Forelimb muscle (tissue), 1 donor: ENCODE measurements around the gene CMBL. TPM values are rescaled to one million over a fixed set of nuclear protein-coding genes. Genes with fewer than 3 reads are reported as not detected.
"Not testable (repeated sequence)": the region's sequence is repeated elsewhere in the genome, so short reads cannot be mapped to it uniquely, and the experiment has no call there.

Source experiments
- DNase-seq: peaks from one replicate; pipeline ENCODE4 v3.0.0-alpha.2; 2013; ENCODE audit warnings: low read depth
- polyA plus RNA-seq: library from polyadenylated mRNA; unstranded; fragments of 120-200 nt; gene quantifications from one replicate; pipeline ENCODE4 v1.2.1, GENCODE V29; 2013; ENCODE audit not compliant: insufficient read length

The CMBL gene
- 119 TPM for polyA plus RNA-seq

DNA sequence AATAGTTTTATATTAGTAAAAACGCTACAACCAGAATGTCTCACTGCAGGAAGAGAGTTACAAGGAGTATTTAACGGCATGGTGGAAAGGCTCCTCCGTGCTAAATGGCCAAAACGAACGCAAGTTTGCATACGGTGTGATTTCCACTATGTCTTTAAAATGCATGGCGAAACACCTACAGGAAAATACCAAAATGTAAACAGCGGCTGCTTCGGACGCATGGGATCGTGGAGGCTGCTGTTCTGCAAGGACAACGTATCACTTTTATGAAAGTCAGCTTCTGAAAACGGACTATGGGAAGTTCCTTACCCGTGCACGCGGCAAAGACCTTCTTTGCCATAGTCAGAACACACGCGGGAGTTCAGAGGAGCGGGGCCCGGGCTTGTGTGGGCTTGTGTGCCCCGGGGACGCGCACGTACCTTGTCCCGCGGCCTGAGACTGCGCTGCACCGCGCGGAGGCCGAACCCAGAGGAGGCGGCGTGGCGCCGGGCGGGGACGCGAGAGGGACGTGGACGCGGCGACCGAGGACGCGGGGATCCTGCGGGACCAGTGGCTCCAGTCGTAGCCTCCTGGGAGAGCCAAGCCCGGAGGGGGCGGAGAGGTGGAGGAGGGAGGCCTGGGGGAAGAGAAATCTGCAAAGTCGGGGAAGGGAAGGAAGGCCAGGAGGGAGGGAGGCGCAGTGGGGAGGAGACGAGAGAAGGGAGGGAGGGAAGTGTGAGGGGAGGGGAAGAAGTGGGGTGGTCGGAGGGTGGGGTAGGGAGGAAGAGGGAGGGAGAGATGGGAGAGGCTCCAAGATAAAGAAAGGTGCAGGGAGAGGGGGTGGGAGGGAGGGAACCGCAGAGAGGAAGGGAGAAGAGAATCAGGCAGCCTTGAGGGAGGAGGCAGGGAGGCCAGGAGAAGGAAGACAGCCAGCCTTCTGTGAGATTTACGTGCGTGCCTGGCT lies at the start of gene CMBL:
Gene CMBL (minus strand): TSS at position 697 of the 943 bp plus-strand sequence. CDS start 17,140 bp downstream, outside the sequence.
- no peak for DNase-seq

DNA sequence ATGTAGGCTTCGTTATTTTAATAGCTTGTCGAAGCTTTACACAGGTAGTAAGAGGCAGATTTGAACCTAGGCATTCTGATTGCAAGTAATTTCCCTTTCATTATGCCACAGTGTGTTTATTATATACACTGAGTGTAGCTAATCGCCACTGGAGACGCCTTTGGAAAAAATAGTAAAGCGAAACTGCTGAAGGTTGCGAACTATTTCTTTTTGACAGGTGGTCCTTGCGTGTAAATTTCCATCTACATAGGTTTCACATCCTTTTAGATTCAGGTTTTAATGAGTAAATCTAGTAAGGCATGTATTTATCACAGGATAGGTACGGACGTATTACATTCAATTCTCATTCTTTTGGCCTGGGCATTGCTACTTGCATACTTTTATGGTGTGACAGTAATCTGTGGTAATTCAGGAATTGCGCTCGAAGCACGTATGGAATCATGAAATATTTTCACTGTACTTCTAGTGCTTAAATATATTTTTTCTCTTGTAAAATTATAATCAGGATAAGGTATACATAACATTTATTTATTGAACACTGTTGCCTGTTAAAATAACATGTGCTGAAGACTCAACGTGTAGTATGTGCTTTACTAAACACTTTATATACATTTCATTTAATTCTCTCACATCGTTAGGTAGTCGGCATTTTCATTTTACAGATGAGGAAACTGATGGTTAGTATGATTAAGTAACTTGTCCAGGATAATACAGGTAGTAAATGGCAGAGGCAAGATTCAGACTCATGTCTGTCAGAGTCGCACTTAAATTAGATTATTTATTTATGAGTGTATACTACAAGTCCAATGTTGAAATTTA lies 47.6 kb upstream of the CMBL start:
- DNase-seq, result no peak

DNA sequence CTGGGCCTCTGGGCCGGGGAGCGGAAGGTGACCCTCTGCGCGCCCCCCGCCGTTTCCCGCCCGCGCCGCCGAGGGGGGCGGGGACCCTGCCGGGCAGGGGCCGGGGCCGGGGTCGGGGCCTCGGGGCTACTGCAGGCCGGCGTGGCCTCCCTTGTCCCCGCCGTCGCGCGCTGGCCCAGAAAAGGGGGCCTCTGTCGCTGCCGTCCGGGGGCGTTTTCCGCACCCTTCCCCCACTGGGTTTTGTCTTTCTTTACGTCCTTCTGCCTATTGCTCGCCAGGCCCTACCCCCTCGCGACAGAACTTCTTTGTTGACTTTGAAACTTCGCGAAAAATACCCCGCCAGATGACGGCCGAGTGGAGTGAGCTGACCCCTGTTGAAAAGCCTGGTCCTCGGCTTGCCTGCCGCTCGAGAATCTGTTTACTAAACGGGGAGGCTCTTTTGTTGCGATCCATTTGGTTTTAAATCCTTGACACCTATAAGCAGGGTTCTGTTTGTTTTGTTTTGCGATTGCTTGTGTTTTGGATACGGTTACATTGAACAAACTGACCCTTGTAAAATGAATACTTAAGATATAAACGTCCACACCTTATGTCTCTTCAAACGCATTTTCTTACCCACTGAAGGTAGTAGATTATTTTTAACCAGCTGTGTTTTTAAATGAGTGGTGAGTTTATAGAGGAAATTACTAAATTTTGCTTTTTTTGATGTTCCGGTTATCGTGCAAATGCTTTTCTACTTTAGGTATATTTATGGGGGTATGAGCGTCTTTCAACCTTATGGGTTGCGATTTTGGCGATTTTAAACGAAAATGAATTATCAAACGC lies 46.6 kb upstream of the CMBL start:
- DNase-seq, result no peak

DNA sequence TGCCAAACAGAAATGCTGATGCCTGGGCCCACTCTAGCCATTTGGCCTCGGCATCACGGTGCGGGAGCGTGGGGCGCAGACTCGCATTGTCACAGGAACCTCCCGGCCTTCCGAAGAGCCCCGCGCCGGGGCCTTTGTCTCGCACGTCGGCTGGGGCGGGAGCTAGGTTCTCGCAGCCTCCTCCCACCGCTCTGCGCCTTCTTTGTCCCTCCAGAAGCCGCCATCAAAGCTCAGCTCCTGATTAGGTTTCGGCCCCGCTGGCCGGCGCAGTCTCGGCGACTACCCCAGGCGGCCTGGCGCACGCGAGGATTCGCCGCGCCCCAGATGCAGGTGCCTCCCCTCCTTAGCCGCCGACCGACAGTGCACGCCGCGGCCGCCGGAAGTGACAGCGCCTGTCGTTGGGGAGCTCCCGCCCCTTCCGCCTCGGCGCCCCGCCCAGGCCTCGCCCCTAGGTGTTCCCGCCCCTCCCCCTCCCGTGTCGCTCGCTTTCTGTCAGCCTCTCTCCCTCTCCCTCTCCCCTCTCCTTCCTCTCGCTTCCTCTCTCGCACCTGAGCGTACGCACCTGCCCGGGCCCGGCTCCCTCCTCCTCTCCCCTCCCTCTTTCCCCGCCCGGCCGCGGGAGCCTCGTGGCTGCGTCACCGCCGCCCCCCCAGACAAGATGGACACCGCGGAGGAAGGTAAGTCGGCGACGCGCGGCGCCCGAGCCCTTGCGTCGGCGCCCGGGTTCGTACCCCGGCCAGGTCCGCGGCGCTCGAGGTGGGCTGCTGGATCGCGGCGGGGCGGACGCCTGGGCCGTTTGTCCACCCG lies 45.7 kb upstream of the CMBL start, which contains the start of gene MARCHF6:
Gene MARCHF6 (plus strand): TSS at position 455 of the 807 bp plus-strand sequence. CDS start 204 bp downstream, at position 659.
- DNase-seq, result peak; percentile 54

DNA sequence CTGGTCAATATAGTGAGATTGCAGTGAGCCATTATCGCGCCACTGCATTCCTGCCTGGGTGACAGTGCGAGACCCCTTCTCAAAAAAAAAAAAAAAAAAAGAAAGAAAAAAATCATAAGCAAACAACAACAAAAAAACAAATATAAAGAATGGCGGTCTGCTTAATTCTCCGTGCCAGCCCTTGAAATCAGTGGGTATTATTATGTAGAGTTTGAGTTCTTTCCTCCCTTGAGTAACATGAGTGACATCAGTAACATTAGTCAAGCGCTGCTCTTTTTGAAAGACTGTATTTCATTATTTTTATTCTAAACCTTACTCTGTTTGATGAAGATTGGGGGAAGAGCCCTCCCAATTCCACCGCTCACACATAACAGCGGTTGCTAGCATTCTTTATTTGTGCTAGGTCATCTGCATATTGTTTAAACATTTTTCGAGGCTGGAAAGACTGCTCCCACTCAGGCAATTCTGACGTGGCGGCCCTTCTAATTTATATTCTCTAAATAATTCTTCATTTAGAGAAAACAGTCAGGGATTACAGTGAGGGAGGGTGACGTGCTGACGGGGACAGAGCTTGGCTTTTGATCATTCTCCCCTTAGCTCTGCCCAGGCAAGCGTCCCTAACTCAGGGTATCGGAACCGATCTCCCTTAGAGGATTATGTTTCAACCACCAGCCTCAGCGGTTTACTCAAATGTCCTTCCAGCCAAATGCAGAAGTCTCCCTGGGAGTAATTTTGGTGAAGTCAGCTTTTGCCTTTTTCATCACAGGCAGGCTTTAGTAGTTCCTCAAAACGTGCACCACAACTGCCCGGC lies 44.9 kb upstream of the CMBL start:
- no peak for DNase-seq

DNA sequence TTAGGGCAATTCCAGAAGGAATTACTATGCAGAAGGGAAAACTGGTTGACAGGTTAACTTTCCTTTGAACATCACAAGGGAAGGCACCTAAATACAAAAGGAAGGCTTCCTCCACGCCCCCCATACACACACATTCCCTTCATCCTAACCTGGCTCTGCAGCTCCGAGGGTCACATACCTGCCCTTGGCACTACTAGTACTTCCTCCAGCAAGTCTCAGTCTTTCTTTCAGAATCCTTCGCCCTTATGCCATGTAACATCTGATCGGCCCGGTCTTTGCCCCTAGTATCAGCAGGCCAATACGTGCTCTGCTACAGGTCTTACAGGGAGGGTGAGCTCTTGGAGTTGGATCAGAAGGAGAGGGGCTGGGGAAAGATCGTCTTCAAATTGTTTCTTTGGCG lies 44.2 kb upstream of the CMBL start:
- DNase-seq, result no peak

DNA sequence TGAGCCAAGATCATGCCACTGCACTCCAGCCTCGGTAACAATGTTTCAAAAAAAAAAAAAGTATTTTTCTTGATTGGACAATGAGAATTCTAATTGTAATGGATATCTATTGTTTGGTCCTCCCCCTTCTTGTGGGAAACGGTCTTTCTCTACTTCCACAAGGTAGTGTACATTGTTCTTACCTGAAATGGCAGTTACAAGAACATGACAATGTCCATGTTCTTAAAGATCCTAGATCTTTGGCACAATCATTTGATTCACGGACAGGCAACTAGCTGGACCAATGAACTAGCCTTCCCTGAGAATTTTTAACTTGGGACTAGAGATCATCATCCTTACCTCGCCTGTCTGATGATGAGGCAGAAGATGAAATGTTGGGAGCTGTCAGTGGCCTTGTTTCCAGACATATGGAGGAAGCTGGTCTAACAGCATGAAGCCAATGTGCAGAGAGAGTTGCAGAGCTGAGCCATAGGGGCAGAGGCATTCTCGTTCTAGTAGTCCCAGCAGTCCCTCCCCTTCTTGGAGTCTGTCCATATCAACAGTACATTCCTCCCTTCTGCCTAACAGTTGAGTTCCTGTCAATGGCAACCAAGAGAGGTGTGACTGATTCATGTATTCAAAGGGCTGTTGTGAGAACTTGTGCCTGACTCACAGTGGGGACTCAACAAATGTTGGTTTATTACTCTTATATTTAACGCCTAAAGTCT lies 43.6 kb upstream of the CMBL start:
- DNase-seq, result no peak

DNA sequence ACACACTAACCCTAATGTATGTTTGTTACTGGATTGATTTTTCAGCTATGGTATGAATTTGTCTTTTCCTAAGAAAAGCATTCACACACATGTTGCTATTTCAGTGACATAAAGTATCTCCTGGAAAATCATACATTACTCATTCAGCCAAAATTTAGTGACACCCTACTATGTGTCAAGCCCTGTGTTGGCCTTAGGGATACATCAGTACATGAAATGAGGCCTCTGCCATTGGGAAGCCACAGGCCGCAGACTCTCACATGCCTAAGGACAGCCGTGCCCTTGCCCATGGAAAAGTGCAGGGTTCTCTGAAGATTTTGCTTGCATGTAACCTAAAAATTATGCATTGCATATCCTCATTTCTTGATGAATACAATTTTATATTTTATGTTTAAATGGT lies 40.6 kb upstream of the CMBL start:
- no peak for DNase-seq

DNA sequence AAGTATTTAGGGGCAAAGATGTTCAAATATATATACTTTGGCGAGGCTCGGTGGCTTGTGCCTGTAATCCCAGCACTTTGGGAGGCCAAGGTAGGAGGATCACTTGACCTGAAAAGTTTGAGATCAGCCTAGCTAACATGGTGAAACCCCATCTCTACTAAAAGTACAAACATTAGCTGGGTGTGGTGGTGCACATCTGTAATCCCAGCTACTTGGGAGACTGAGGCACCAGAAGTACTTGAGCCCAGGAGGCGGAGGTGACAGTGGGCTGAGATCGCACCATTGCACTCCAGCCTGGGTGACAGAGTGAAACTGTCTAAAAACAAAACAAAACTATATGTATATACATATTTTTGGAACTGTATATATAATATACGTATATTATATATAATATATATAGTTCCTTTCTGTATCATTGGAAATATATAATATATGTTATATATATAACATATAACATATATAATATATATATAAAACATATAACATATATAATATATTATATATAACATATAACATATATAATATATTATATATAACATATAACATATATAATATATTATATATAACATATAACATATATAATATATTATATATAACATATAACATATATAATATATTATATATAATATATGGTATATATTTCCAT lies 36.9 kb upstream of the CMBL start:
- DNase-seq, result not testable (repeated sequence)

DNA sequence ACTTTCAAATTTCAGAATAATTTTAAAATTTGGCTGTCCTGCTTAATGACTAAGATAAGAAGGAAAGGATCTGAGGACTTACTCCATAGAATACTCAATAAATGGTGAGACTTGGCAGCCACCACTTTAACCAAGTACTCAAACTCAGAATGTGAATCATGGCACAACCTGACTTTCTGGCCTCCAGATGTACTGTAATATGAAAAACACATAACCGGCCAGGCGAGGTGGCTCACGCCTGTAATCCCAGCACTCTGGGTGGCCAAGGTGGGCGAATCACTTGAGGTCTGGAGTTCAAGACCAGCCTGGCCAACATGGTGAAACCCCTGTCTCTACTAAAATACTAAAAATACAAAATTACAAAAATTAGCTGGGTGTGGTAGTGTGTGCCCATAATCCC lies 35.8 kb upstream of the CMBL start:
- DNase-seq, result no peak

DNA sequence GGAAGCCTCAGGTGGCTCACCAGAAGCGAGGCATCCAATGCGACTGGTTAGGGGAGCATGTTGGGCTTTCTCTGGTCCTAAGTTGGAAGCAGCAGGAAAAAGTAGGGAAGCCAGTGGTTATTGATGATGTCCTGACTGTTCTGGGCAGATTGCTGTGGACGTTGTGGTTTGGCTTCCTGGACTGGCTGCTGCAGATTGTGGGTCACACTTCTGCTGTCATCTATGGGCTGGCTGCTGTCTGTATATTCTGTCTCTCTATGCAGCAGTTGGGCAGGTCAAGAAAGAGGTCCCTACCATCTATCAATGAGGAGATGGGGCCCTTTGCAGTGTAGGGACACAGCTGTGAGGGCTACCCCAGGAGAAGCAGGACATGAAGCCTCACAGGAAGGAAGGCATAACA lies 32.3 kb upstream of the CMBL start:
- no peak for DNase-seq

DNA sequence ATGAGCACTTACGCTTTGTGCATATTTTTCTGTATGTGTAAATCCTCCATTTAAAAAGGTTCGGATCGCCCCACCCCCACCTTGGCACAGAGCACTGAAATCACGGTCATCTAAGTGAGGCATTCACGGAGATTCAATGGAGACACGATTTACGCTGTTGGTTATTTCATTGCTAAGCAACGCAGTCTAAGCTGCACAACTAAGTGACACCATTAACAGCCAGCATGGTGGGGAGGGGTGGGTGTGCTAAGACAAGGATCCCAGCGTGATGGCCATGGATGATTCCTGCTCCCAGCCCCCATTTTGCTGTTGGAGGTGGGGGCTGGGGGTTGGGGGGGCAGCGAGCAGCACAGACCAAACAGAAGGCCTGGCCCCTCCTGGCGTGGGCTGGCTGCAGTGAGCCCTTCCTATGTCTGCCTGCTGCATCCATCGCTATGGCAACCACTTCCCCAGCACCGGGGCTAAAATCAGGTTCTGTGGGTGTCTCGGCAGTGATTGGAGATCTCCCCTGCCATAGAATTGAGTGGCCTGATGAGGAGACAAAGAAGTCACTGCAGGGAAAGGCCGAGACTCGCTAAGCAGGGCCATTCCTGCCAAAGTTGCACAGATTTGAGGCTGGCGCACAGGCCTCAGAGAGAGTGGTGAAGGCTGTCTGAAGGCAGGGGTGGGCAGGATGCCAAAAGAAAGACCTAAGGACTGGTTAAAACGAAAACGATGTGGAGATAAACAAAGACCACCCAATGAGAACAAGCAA lies 31.5 kb upstream of the CMBL start:
- DNase-seq, result no peak

DNA sequence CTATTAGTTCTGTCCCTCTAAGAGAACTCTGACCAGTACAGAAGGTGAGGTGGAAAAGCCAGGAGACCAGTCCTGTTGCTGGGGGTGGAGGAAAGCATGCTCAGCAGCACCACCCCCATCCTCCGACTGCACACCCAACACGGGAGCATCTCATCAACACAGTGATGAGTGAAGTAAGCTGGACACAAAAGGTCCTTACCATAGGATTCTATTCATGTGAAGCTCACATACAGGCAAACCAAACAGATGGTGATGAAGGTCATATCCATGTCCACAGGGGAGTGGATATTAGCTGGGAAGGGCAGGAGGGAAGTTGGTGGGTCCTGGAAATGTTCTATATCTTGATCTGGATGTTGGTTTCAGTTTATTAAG lies 31.0 kb upstream of the CMBL start:
- no peak for DNase-seq

DNA sequence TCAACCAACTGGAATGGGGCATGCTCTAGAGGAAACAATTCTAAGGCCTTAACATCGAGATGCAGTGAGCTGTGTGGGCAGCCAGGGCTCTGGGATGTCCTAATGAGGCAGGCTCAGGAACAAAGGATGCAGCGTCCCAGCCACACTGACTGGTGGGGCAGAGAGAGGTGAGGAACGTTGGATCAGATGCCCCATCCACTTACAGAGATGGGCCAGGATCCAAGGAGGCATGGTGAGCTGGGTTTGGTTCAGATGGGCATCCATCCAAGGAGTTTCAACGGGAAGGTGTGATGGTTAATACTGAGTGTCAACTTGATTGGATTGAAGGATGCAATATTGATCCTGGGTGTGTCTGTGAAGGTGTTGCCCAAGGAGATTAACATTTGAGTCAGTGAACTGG lies 30.3 kb upstream of the CMBL start:
- no peak for DNase-seq

DNA sequence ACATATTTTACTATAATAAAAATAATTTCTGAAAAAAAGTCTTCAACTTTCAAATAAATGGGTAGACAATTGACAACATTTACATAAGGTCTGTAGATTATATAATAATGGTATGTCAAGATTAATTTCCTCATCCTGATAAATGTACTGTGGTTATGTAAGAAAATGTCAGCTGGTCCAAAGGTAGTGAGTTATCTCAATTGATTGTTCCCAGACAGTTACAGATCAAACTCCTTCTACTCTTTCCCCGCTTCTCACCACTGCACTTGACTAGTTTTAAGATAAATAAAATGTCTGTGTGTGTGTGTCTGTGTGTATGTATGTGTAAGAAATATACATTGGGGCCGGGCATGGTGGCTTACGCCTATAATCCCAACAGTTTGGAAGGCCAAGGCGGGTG lies 29.4 kb upstream of the CMBL start:
- DNase-seq, result no peak

DNA sequence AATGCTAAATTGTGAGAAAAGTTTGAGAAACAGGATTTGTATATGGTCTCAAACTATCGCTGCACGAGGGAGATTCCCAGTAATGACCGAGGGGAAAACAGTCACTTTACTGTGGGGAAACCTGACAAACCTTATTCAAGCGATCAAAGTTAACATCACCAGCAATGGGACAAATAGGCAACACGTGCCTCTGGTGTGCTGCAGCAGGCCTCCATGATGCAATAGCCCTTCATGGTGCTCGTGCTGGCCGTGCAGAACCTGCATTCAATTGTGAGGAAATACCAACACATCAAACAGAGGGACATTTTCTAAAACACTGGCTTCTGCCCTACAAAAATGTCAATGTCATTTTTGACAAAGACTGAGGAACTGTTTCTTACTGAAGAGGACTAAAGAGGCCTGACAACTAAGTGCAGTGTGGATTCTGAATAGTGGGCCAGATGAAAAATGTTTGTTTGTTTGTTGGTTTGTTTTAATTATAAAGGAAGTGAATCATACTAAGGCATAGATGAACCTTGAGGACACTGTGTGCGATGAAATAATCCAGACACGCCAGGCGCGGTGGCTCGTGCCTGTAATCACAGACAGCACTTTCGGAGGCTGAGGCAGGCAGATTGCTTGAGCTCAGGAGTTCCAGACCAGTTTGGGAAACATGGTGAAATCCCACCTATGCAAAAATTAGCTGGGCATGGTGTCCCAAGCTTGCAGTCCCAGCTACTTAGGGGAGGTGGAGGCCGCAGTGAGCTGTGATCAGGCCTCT lies 28.2 kb upstream of the CMBL start:
- DNase-seq, result no peak

DNA sequence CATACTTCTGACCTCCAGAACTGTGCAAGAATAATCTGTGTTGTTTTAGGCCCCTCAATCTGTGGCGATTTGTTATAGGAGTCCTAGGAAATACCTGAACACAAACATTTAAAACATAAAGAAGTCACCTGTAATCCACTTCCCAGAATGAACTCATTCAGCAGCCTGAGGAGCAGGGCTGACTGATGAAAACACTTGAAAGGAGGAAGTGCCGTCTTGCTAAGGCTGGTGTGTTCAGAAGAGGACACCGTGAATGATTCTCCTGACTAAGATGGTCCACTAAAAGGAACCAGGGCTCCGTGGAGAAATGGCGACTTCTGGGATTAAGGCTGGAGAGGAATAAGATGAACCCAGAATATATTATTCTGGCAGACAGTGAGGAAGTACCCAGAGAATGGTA lies 27.1 kb upstream of the CMBL start:
- no peak for DNase-seq
